GM18507 (cell line): ENCODE measurements around the gene C3orf49.
A peak's percentile ranks its signal among the peaks of the same experiment; 100 is the strongest.

ENCODE experiments used
- DNase-seq: peaks from one replicate; pipeline ENCODE4 v3.0.0; 2011; ENCODE audit warnings: low read depth; ENCODE audit not compliant: insufficient read length; ENCODE audit errors: extremely low spot score
- FAIRE-seq: peaks from 2 replicates; lab custom pipeline; 2011; peaks lifted over from hg19 to GRCh38; lab: Jason Lieb, UNC

The C3orf49 gene

GRCh38 chr3:63819151-63819398 lies at the start of gene C3orf49:
C3orf49 (plus strand) TSS chr3:63819299; CDS start chr3:63819472, 173 bp downstream.
- FAIRE-seq (no peak), DNase-seq (no peak)

- DNase-seq (no peak), FAIRE-seq (no peak)
Observed at GRCh38 chr3:63774781-63775180, 44.3 kb upstream of the C3orf49 start.

- DNase-seq (no peak), FAIRE-seq (no peak)
Observed at GRCh38 chr3:63779227-63779626, 39.9 kb upstream of the C3orf49 start.

GRCh38 chr3:63791974-63792373 lies 27.1 kb upstream of the C3orf49 start:
- DNase-seq, result no peak
- no peak for FAIRE-seq

GRCh38 chr3:63795438-63795837 lies 23.7 kb upstream of the C3orf49 start:
- no peak for DNase-seq
- no peak for FAIRE-seq

GRCh38 chr3:63798544-63798943 lies 20.6 kb upstream of the C3orf49 start:
- FAIRE-seq (no peak), DNase-seq (no peak)

GRCh38 chr3:63798949-63799348 lies 20.1 kb upstream of the C3orf49 start:
- DNase-seq (no peak), FAIRE-seq (no peak)

- no peak for FAIRE-seq
- no peak for DNase-seq
Observed at GRCh38 chr3:63800097-63800496, 19.0 kb upstream of the C3orf49 start.

- DNase-seq, result no peak
- FAIRE-seq, result no peak
Observed at GRCh38 chr3:63803911-63804310, 15.2 kb upstream of the C3orf49 start.

- no peak for DNase-seq
- no peak for FAIRE-seq
Observed at GRCh38 chr3:63807961-63808565, 11.0 kb upstream of the C3orf49 start.

- FAIRE-seq (peak; percentile 9), DNase-seq (no peak)
Observed at GRCh38 chr3:63808633-63809032, 10.5 kb upstream of the C3orf49 start.

GRCh38 chr3:63809607-63810006 lies 9.5 kb upstream of the C3orf49 start:
- FAIRE-seq (no peak), DNase-seq (no peak)

GRCh38 chr3:63814237-63814636 lies 4.9 kb upstream of the C3orf49 start:
- DNase-seq, result no peak
- no peak for FAIRE-seq

GRCh38 chr3:63817225-63817624 lies 1.9 kb upstream of the C3orf49 start:
- DNase-seq (no peak), FAIRE-seq (no peak)

- FAIRE-seq, result peak; percentile 84
- no peak for DNase-seq
Observed at GRCh38 chr3:63818282-63819150, 583 bp upstream of the C3orf49 start.

GRCh38 chr3:63824309-63824708 lies 5.2 kb downstream of the C3orf49 start:
- FAIRE-seq (no peak), DNase-seq (no peak)

GRCh38 chr3:63830526-63830925 lies 11.4 kb downstream of the C3orf49 start:
- FAIRE-seq (no peak), DNase-seq (no peak)

- no peak for FAIRE-seq
Observed at GRCh38 chr3:63832395-63832794, 13.3 kb downstream of the C3orf49 start.

GRCh38 chr3:63841704-63842103 lies 22.6 kb downstream of the C3orf49 start:
- FAIRE-seq, result no peak
- no peak for DNase-seq

More at GRCh38 chr3:63832395-63832794, 13.3 kb downstream of the C3orf49 start:
- DNase-seq, result no peak

- FAIRE-seq (no peak), DNase-seq (no peak)
Observed at GRCh38 chr3:63842127-63842526, 23.0 kb downstream of the C3orf49 start.

GRCh38 chr3:63845215-63845614 lies 26.1 kb downstream of the C3orf49 start:
- FAIRE-seq, result no peak
- DNase-seq, result no peak
